Endometrial microvascular endothelial cells (primary cell): ENCODE measurements around the gene EFCAB12. TPM values are rescaled to one million over a fixed set of nuclear protein-coding genes. Genes with fewer than 3 reads are reported as not detected.
"Not testable (repeated sequence)": the region's sequence is repeated elsewhere in the genome, so short reads cannot be mapped to it uniquely, and the experiment has no call there.

ENCODE experiments used
- in situ Hi-C: cut with HindIII; loops from 2 replicates; pipeline ENCODE4 v1.10.0; 2017; ENCODE audit warnings: low sequenced_read_pairs, low pct_unique_long_range_greater_than_20kb; ENCODE audit errors: inconsistent ontology term
- total RNA-seq: library from RNA; depleted of rRNA; stranded (reverse); fragments of >200 nt; gene quantifications from one replicate; pipeline ENCODE4 v1.2.3, GENCODE V29; 2015; ENCODE audit errors: inconsistent ontology term

The EFCAB12 gene
- total RNA-seq, 1 donor from 2014 or later: not detected

DNA sequence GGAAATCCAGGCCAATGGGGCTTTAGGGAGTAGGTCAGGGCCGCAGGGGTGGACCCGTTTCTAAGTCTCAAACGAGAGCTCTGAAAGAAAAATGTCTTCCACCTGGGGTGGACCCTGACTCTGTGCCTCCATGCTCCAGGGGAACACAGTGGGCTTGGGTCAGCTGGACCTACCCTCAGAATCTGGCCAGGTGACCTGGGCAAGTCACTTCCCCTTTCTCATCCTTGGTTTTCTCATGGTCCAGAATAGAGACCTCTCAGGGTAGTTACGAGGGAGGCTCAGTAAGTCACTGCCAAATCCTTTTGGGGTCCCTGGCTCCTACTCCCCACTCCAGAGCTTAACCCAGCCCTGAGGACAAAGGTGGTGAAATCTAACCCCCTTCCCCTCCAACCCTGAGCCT, 25.8 kb downstream of the EFCAB12 start:
- in situ Hi-C loops: no loop called here

GRCh38 chr3:129402210-129402609, 26.2 kb downstream of the EFCAB12 start:
- in situ Hi-C loops: no loop called here

- in situ Hi-C loops: no loop called here
These were observed 28.5 kb downstream of the EFCAB12 start for GRCh38 chr3:129399895-129400357.

DNA sequence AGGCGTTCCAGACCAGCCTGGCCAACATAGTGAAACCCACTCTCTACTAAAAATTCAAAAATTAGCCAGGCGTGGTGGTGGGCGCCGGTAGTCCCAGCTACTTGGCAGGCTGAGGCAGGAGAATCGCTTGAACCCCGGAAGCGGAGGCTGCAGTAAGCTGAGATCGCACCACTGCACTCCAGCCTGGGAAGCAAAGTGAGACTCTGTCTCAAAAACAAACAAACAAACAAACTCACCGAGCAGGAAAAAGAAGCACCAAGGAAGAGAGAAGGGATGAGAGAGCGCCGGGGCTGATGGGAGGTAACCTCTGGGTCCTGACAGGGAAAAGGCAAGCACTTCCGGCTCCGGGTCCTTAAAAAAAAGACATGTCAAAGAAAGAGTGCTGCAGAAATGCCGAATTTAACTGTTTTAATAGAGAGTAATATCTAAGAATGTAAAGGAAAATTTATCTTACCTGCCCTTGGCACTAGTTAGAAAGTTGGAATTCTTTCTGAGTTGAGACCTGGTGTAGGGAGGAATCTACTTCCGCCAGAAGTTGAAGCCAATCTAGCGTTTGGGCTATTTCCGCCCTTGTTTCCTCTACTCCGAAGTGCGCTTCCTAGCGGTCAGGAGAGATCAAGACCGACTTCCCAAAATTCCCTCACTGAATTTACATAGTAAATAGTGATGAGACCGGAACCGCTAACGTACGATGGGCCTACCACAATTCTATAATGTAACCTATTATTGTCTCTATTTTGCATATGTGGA, 29.1 kb downstream of the EFCAB12 start:
- in situ Hi-C loops: no loop called here

GRCh38 chr3:129398803-129399144, 29.7 kb downstream of the EFCAB12 start:
- in situ Hi-C loops: no loop called here

DNA sequence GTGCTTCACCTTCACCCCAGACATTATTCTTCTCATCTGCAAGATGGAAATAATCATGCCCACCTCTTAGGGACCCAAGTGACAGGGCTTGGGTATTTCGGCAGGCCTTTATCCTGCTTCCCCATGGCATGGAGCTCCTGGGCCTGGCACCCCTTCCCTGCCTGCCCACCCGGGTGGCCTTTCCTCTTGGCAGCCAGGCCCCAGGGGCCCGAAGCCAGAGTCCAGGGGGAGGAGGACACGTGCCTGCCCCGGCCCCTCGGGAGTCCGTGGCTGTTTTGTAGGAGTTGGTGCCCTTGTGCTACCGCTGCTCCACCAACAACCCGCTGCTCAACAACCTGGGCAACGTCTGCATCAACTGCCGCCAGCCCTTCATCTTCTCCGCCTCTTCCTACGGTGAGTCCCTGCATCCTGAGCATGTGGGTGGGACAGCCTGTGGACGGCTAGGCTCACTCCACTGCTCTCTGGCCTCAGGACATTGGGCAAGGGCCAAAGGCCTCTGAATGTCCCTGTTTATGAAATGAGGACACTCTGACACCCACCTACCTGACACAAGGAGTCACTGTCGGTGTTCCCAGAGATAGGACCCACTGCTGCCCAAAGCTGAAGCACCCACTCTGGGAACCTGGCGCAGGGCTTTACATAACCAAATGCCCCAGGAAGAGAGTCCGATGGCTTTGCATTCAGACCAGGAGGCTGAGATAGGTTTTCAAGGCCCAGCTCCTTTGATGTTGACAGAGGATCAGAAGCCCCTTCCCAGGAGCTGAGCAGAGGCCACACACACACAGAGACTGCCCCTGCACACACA, 34.5 kb downstream of the EFCAB12 start:
- in situ Hi-C loops: not testable (repeated sequence)

- in situ Hi-C loops: no loop called here
These were observed 35.2 kb downstream of the EFCAB12 start for GRCh38 chr3:129393271-129393670.

GRCh38 chr3:129392106-129392887, 36.1 kb downstream of the EFCAB12 start:
- in situ Hi-C loops: not testable (repeated sequence)

- in situ Hi-C loops: not testable (repeated sequence)
These were observed 36.9 kb downstream of the EFCAB12 start for GRCh38 chr3:129391583-129391982.

GRCh38 chr3:129389572-129389937, 38.9 kb downstream of the EFCAB12 start:
- in situ Hi-C loops: no loop called here

GRCh38 chr3:129388791-129389571, 39.5 kb downstream of the EFCAB12 start:
- in situ Hi-C loops: not testable (repeated sequence)

DNA sequence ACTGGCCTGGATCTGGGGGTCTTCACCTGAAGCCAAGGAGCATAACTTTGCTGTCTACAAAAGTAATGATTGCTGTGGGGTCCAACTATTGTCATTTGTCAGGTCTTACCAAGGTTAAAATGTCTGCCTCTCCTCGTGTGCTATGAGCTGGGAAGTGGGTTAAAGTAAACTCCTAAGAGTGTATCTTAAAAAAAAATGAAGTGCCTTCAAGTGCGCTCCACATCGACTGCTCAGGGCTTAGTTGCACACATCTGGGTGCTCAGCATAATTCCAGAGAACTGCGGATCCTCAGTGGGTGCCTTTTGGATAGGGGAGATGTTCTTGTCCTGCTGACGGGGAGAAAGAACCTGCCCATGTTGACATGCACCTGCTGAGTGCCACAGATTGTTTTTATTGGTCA, 40.9 kb downstream of the EFCAB12 start:
- in situ Hi-C loops: no loop called here

GRCh38 chr3:129386984-129387383, 41.5 kb downstream of the EFCAB12 start:
- in situ Hi-C loops: no loop called here

- in situ Hi-C loops: not testable (repeated sequence)
These were observed 42.9 kb downstream of the EFCAB12 start for GRCh38 chr3:129385507-129385906.

- in situ Hi-C loops: no loop called here
These were observed 43.7 kb downstream of the EFCAB12 start for GRCh38 chr3:129384594-129385323.

DNA sequence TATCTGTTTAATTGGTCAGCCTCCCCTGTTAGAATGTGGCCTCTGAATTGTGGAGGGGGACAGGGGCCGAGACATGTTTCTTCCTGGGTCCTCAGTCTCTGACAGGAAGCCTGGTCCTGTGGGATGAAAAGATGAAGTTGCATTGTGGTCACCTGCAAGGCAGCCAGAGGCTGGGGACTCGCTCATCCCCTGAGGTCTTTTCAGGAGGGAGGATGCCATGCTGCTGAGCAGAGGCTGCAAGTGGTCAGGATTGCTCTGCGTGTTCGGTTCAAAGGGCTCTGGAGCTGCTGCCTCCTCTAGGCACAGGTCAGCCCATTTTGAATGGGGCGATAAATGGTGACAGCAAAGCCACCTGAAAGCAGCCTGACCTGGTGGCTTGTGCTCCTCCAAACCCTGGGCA, 44.3 kb downstream of the EFCAB12 start:
- in situ Hi-C loops: not testable (repeated sequence)

- in situ Hi-C loops: no loop called here
These were observed 45.1 kb downstream of the EFCAB12 start for GRCh38 chr3:129383292-129383860.

- in situ Hi-C loops: no loop called here
These were observed 46.1 kb downstream of the EFCAB12 start for GRCh38 chr3:129382366-129382765.
